ENCODE measurements around the gene RETREG1. TPM values are rescaled to one million over a fixed set of nuclear protein-coding genes. Genes with fewer than 3 reads are reported as not detected.

The RETREG1 gene
- total RNA-seq, 1 donor from 2014 or later, result 22.5 TPM

- intact Hi-C loops (cut with micrococcal nuclease), result no loop called here
- no peak overlapping the region for H3K27ac Mint-ChIP-seq
- H3K27me3 Mint-ChIP-seq (ENCODE audit: insufficient read depth), result no peaks in the 10 kb centered on the region
- DNase-seq (ENCODE audit: low spot score), result no peak
- H3K9me3 Mint-ChIP-seq, result no peaks in the 10 kb centered on the region
- peaks cover 19% of the 10 kb centered on the region for H3K36me3 Mint-ChIP-seq (ENCODE audit: low read depth)
- no peak overlapping the region for H3K4me3 Mint-ChIP-seq
- H3K4me1 Mint-ChIP-seq (ENCODE audit: low read depth), result peaks cover 17% of the 10 kb centered on the region
Measured at GRCh38 chr5:16571016-16571415, 45.8 kb downstream of the RETREG1 start.

DNA sequence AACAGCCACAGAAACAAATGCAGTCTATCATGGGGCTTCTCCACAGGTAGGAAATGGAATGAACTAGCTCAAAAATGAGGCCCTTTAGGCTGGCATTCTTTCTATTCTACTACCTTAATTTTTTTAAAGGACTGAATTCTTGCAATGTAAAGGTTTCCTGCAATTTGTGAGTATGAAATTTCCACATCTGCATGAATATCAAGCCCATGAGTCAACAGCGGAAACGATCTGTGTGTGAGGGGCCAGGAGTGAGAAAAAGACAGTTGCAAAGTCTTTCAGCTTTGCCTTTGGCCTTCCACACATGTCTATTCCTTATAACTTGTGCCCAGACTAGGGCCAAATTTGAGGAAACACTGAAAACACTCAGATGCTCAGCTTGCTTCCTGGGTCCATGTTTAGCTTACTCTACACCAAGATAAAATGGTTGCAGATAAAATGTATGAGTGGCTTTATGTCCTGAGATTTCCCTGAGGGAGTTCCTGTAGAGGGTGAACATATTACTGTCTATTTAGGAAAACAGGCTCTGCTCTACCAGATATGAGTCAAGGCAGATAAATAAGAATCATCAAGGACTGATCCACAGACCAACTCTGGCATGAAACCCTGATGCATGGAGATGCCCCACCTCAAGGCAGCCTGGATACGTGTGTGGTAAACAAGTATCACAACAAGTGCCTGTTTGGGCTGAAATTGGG, 46.5 kb downstream of the RETREG1 start:
- Mint-ChIP-seq H3K27me3 (ENCODE audit: insufficient read depth) (no peaks in the 10 kb centered on the region), H3K9me3 (no peaks in the 10 kb centered on the region), H3K4me1 (ENCODE audit: low read depth) (peaks cover 17% of the 10 kb centered on the region), H3K36me3 (ENCODE audit: low read depth) (peaks cover 22% of the 10 kb centered on the region), H3K27ac (no peak overlapping the region), H3K4me3 (no peak overlapping the region)
- DNase-seq (ENCODE audit: low spot score), result no peak
- intact Hi-C loops (cut with micrococcal nuclease), result no loop called here

GRCh38 chr5:16568875-16569580, 47.8 kb downstream of the RETREG1 start:
- intact Hi-C loops (cut with micrococcal nuclease), result no loop called here
- no peak overlapping the region for H3K27ac Mint-ChIP-seq

GRCh38 chr5:16567365-16567764, 49.4 kb downstream of the RETREG1 start:
- DNase-seq (ENCODE audit: low spot score), result no peak
- H3K27me3 Mint-ChIP-seq (ENCODE audit: insufficient read depth), result no peaks in the 10 kb centered on the region
- intact Hi-C loops (cut with micrococcal nuclease), result no loop called here
- peaks cover 5% of the 10 kb centered on the region for H3K4me1 Mint-ChIP-seq (ENCODE audit: low read depth)
- H3K4me3 Mint-ChIP-seq, result no peak overlapping the region
- no peaks in the 10 kb centered on the region for H3K9me3 Mint-ChIP-seq
- no peak overlapping the region for H3K27ac Mint-ChIP-seq
- H3K36me3 Mint-ChIP-seq (ENCODE audit: low read depth), result peaks cover 22% of the 10 kb centered on the region

More at GRCh38 chr5:16568875-16569580, 47.8 kb downstream of the RETREG1 start:
- no peaks in the 10 kb centered on the region for H3K9me3 Mint-ChIP-seq
- H3K36me3 Mint-ChIP-seq (ENCODE audit: low read depth), result peaks cover 22% of the 10 kb centered on the region
- H3K4me3 Mint-ChIP-seq, result no peak overlapping the region
- H3K27me3 Mint-ChIP-seq (ENCODE audit: insufficient read depth), result no peaks in the 10 kb centered on the region
- H3K4me1 Mint-ChIP-seq (ENCODE audit: low read depth), result peaks cover 7% of the 10 kb centered on the region
- DNase-seq (ENCODE audit: low spot score), result no peak

DNA sequence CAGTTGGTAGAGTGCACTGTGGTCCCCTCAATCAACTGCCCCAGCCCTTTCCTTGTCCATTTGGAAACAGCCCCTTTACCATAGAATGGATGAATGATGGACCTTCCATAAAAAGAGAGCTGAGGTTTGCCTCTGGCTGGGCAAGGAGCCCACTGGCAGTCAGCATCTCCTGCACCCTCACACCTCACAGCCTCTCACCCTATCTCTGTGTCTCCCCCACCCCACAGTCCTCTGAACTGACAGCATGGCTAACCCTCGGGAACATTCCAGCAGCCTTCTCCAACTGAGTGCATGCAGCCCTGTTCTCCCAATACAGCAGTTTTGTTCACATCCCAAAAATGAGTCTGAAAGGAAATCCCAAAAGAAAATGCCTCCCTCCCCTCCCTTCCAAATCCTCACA, 51.7 kb downstream of the RETREG1 start:
- Mint-ChIP-seq H3K27ac (no peak overlapping the region), H3K27me3 (ENCODE audit: insufficient read depth) (no peaks in the 10 kb centered on the region), H3K36me3 (ENCODE audit: low read depth) (peaks cover 27% of the 10 kb centered on the region), H3K9me3 (no peaks in the 10 kb centered on the region), H3K4me1 (ENCODE audit: low read depth) (peaks cover 5% of the 10 kb centered on the region), H3K4me3 (no peak overlapping the region)
- no peak for DNase-seq (ENCODE audit: low spot score)
- intact Hi-C loops (cut with micrococcal nuclease), result no loop called here

DNA sequence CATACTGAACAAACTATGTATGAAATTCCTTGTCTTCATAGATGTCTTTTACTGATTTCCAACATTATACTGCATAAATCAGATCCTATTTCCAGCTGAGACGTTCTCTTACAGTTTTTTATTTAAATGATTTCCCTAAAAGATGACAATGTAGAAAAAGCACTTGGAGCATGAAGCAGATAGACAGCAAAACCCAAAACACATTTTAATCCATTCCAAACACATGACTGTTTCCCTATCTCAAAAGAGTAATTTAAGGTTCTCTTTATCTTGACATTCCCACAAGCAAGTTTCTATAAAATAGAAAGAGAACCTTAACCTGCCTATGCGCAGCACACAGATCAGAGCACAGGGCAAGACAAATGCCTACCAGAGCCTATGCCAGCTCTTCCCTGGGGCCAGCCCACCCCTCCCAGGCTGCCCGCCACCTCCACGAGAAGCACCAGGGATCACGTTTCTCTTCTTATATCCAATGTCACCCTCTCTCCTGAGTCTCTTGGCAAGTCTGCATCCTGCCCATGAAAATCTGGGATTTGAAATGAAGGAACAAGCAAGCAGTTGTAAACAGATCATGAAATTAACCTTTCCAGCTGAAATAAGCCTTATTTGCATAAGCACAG, 52.4 kb downstream of the RETREG1 start:
- H3K4me3 Mint-ChIP-seq, result no peak overlapping the region
- H3K27ac Mint-ChIP-seq, result no peak overlapping the region
- H3K9me3 Mint-ChIP-seq, result no peaks in the 10 kb centered on the region
- intact Hi-C loops (cut with micrococcal nuclease), result no loop called here
- DNase-seq (ENCODE audit: low spot score), result no peak
- H3K36me3 Mint-ChIP-seq (ENCODE audit: low read depth), result peaks cover 24% of the 10 kb centered on the region
- no peaks in the 10 kb centered on the region for H3K27me3 Mint-ChIP-seq (ENCODE audit: insufficient read depth)
- peaks cover 5% of the 10 kb centered on the region for H3K4me1 Mint-ChIP-seq (ENCODE audit: low read depth)

DNA sequence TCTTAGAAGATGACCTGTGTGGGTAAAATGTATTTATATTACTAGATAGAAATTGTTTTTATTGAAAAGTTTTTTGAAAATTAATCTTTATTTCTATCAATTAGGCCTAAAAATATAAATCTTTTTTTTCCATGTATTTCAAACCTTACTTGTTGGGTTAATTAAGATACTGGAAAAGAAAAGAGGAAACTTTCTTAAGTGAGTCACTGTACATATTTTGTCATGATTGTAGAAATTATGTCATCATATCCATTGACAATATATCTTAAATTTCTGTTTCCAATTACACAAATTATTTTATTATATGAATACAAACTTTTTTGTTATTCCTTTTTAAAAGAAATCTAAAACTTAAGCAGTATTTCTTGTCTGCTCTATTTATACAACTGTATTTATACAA, 53.1 kb downstream of the RETREG1 start:
- no peak overlapping the region for H3K27ac Mint-ChIP-seq
- H3K27me3 Mint-ChIP-seq (ENCODE audit: insufficient read depth), result no peaks in the 10 kb centered on the region
- peaks cover 5% of the 10 kb centered on the region for H3K4me1 Mint-ChIP-seq (ENCODE audit: low read depth)
- intact Hi-C loops (cut with micrococcal nuclease), result no loop called here
- peaks cover 24% of the 10 kb centered on the region for H3K36me3 Mint-ChIP-seq (ENCODE audit: low read depth)
- DNase-seq (ENCODE audit: low spot score), result no peak
- H3K4me3 Mint-ChIP-seq, result no peak overlapping the region
- no peaks in the 10 kb centered on the region for H3K9me3 Mint-ChIP-seq

DNA sequence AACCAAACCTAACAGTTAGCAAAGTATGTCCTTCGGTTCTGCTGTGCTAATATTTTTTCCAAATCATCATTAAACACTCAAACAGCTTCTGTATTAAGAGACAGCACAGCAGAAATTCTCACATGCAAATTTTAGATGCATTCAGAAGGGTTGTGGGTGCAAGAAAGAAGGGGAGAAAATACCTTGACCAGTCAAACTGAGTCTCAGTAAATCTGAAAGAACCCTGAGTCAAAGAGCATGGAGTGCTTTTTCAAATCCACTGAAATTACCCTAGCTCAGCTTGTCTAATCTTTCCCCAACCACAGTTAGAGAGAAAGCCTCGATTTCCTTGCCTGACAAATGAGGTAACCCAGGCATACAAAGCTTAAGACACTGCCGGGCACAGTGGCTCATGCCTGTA, 55.1 kb downstream of the RETREG1 start:
- H3K4me3 Mint-ChIP-seq, result no peak overlapping the region

GRCh38 chr5:16559702-16560101, 57.1 kb downstream of the RETREG1 start:
- DNase-seq (ENCODE audit: low spot score), result no peak
- no peaks in the 10 kb centered on the region for H3K27me3 Mint-ChIP-seq (ENCODE audit: insufficient read depth)
- H3K36me3 Mint-ChIP-seq (ENCODE audit: low read depth), result peaks cover 11% of the 10 kb centered on the region
- no peaks in the 10 kb centered on the region for H3K9me3 Mint-ChIP-seq
- H3K27ac Mint-ChIP-seq, result no peak overlapping the region
- intact Hi-C loops (cut with micrococcal nuclease), result no loop called here
- H3K4me1 Mint-ChIP-seq (ENCODE audit: low read depth), result no peaks in the 10 kb centered on the region
- no peak overlapping the region for H3K4me3 Mint-ChIP-seq

More for the DNA sequence above, 55.1 kb downstream of the RETREG1 start:
- Mint-ChIP-seq H3K9me3 (no peaks in the 10 kb centered on the region), H3K27me3 (ENCODE audit: insufficient read depth) (no peaks in the 10 kb centered on the region), H3K27ac (no peak overlapping the region), H3K4me1 (ENCODE audit: low read depth) (no peaks in the 10 kb centered on the region), H3K36me3 (ENCODE audit: low read depth) (peaks cover 15% of the 10 kb centered on the region)
- no peak for DNase-seq (ENCODE audit: low spot score)
- intact Hi-C loops (cut with micrococcal nuclease), result no loop called here

GRCh38 chr5:16558984-16559629, 57.7 kb downstream of the RETREG1 start:
- intact Hi-C loops (cut with micrococcal nuclease), result no loop called here
- no peaks in the 10 kb centered on the region for H3K4me1 Mint-ChIP-seq (ENCODE audit: low read depth)
- DNase-seq (ENCODE audit: low spot score), result no peak
- no peak overlapping the region for H3K4me3 Mint-ChIP-seq
- no peaks in the 10 kb centered on the region for H3K9me3 Mint-ChIP-seq
- H3K36me3 Mint-ChIP-seq (ENCODE audit: low read depth), result peaks cover 11% of the 10 kb centered on the region
- no peaks in the 10 kb centered on the region for H3K27me3 Mint-ChIP-seq (ENCODE audit: insufficient read depth)
- no peak overlapping the region for H3K27ac Mint-ChIP-seq

- Mint-ChIP-seq H3K4me3 (no peak overlapping the region), H3K27ac (no peak overlapping the region), H3K4me1 (ENCODE audit: low read depth) (peaks cover 3% of the 10 kb centered on the region), H3K36me3 (ENCODE audit: low read depth) (peaks cover 11% of the 10 kb centered on the region), H3K9me3 (no peaks in the 10 kb centered on the region), H3K27me3 (ENCODE audit: insufficient read depth) (no peaks in the 10 kb centered on the region)
- intact Hi-C loops (cut with micrococcal nuclease), result no loop called here
- no peak for DNase-seq (ENCODE audit: low spot score)
Measured at GRCh38 chr5:16557477-16557876, 59.3 kb downstream of the RETREG1 start.

DNA sequence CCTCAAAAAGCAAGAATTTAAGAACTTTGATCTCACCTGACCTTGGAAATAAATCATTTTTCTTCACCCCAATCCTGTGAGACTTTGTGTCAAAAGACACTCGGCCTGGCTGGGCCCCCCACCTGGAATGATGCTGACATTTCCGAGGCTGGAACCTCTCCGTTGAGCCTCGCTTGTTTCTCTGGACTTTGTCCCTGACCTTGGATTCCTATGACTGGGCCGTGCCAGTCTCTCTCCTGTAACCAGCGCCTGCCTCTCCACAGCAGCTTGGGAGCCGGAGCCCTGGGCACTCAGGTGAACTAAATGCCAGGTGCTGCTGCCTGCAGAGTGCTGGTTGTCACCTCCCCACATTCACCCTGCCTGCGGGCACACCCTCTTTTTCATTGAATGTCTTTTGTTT, 62.7 kb downstream of the RETREG1 start:
- Mint-ChIP-seq H3K36me3 (ENCODE audit: low read depth) (peaks cover 3% of the 10 kb centered on the region), H3K27ac (no peak overlapping the region), H3K4me1 (ENCODE audit: low read depth) (peaks cover 10% of the 10 kb centered on the region), H3K27me3 (ENCODE audit: insufficient read depth) (no peaks in the 10 kb centered on the region), H3K9me3 (no peaks in the 10 kb centered on the region), H3K4me3 (no peak overlapping the region)
- no peak for DNase-seq (ENCODE audit: low spot score)
- intact Hi-C loops (cut with micrococcal nuclease), result loop anchor here (5.0 kb wide), 2 partner anchors 97 to 113 kb away; no protein-coding TSS in a partner anchor
